ENCODE measurements around the gene FGL2.
"Not testable (repeated sequence)": the region's sequence is repeated elsewhere in the genome, so short reads cannot be mapped to it uniquely, and the experiment has no call there.

The FGL2 gene

GRCh38 chr7:77157446-77157845, 42.2 kb downstream of the FGL2 start:
- no peak for DNase-seq (ENCODE audit: low read depth in 2 of 2, low spot score in 1 of 2)

DNA sequence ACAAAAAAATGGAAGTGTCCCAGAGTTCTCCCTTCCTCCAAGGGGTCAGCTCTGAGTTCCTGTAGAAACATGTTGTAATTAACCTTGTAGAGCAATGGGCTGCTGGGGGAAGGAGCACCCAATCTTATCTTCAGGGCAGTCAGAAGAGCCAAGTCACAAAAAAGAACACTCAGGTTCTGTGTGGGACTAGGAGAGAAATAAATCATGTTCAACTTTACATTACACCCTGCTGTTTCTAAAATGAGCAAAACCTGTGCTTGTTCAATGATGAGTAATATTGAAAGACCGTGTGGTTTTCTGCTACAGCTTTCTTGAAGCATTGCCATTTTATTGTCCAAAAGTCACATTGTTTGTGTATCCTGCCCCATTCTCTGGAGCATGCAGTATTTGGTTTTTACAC, 42.6 kb downstream of the FGL2 start:
- not testable (repeated sequence) for DNase-seq (ENCODE audit: low read depth in 2 of 2, low spot score in 1 of 2)

DNA sequence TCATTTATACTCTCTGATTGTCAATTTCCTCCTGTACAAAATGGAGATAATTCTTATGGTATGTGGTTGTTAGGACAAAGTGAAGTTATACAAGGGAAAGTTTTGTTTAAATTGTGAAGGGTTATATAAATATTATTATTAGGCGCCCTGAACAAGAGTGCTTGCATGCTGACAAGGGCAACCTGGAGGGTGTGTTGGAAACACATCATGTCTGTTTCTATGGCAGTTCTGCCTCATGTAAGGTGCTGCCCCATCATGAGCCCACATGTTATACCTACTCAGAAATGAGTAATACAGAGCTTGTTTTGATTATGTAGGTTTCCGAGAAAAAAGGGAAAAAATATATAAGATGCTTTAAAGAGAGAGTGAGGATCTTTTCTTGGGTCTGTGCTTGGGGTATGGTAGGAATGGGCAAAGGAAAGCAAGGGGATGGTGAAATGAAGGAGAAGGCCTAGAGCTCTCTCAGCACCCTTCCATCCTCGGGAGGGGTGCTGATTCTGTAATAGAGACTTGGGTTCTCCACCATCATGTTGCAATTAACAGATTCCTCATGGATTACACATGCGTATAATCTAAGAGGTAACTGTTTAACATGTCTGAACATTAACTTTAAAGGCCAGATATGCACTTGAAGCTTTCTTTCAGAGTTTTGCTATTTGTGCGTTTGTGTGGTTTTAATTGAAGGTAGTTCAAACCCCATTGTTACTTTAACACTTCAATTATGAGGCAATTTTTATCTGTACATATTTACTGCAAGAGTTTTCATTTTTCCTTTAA, 43.8 kb downstream of the FGL2 start:
- DNase-seq (ENCODE audit: low read depth in 2 of 2, low spot score in 1 of 2): not testable (repeated sequence)

- DNase-seq (ENCODE audit: low read depth in 2 of 2, low spot score in 1 of 2): not testable (repeated sequence)
Observed at GRCh38 chr7:77154917-77155464, 44.6 kb downstream of the FGL2 start.

DNA sequence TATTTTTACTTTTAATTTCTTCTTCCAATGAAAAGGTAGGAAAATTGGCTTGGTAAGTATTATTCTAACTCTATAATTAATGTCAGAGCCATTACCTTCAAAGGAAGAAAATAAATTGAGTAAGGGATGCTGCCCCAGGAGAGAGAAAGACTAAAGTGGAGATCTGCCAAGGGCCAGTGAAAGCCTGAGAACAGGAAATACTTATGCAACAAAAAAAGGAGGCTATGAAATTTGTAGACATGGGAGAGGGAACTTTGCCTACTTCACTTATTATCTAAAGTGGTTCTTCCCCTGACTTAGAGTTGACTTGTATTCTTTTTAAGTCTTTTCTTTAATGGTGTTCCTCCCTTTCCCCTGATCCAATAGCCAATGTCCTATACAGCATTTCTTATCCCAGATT, 47.4 kb downstream of the FGL2 start:
- DNase-seq (ENCODE audit: low read depth in 2 of 2, low spot score in 1 of 2): not testable (repeated sequence)
